GM19324 (cell line): ENCODE results near the gene PIK3C3.
"Not testable (repeated sequence)": the region's sequence is repeated elsewhere in the genome, so short reads cannot be mapped to it uniquely, and the experiment has no call there.

Experiments
- ATAC-seq: cut with Tn5 transposase; IDR thresholded peaks from one replicate; pipeline ENCODE4 v1.9.1; 2021; ENCODE audit warnings: mild to moderate bottlenecking, moderate library complexity; ENCODE audit not compliant: unreplicated experiment, low FRiP score

PIK3C3 gene

DNA sequence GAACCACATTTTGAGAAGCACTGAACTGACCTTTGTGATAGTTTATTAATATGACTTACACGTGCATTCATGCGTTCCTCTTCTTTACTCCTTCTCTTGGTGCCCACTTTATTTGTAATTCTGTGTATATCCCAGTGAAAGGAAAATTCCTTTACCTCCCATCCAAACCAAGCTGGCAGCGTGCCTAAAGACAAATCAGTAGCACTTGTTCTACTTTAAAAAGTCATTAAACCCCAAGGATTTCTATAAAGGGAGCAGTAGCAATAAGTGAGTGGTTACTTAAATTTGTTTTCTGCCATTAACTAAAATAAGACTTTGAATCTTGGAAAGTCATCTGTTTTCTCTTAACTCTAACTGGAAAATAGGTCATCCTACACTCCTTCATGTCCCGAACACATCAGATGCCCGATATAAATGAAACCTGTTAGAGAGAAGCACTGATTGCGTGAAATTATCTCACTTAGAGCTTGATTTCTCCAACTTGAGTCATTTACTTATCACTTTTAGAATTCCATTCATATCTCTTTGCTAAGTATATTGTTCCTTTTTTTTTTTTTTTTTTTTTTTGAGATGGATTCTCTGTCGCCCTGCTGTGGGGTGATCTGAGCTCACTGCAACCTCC lies 10.7 kb downstream of the PIK3C3 start:
- no peak for ATAC-seq

DNA sequence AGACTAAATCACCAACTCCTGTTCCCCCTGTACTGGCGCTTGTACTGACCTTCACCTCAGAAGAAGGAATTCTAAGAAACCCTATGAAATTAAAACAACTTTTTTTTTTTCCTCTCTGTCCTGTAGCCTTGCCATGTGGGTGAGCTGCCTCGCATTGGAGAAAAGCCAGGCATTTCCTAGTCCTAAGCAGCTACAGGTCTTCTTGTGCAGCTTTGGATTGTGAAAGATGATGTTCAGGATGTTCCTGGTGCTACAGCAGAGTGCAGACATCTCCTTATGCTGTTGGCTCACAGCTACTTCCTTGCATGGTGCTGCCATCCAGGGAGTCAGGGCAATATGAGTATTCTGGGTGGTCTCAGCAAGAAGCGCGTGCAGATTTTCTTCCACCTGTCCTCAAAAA lies 11.9 kb downstream of the PIK3C3 start:
- ATAC-seq = no peak

DNA sequence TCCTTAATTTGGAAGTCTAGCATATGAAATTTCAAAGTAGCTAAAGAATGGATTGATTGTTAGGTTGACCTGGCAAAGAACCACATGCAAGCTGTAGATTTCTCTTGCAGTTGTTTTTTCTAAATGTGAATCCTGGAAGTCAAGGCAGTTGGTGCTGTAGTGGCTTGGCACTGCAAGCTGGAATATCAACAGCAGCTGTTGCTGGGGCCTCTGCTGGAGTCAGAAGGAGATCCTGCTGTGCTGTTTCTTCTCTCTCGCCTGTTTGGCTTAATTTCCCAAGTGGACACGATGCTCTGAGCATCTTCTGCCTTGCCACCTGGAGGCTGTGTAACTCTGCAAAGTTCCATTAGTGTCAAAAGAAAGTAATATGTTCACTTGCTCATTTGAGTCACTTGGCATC lies 12.6 kb downstream of the PIK3C3 start:
- no peak for ATAC-seq

DNA sequence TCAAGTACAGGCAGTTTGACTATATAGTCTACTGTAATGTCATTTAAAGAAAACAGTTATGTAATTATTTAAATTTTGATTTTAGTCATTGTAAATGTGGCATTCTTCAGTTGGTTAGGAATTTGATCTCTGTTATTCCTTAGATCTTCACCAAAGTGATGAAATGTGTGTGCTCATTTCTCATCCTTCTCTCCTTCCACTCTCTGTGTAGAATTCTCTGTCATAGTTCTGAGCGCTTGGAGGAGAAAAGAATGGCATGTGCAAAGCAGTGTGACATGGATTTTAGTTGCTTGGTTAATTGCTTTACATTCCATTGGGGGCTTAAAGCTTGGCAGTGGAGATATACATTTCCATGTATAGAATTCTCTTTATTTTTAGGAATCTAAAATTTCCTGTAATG lies 14.8 kb downstream of the PIK3C3 start:
- ATAC-seq = no peak

DNA sequence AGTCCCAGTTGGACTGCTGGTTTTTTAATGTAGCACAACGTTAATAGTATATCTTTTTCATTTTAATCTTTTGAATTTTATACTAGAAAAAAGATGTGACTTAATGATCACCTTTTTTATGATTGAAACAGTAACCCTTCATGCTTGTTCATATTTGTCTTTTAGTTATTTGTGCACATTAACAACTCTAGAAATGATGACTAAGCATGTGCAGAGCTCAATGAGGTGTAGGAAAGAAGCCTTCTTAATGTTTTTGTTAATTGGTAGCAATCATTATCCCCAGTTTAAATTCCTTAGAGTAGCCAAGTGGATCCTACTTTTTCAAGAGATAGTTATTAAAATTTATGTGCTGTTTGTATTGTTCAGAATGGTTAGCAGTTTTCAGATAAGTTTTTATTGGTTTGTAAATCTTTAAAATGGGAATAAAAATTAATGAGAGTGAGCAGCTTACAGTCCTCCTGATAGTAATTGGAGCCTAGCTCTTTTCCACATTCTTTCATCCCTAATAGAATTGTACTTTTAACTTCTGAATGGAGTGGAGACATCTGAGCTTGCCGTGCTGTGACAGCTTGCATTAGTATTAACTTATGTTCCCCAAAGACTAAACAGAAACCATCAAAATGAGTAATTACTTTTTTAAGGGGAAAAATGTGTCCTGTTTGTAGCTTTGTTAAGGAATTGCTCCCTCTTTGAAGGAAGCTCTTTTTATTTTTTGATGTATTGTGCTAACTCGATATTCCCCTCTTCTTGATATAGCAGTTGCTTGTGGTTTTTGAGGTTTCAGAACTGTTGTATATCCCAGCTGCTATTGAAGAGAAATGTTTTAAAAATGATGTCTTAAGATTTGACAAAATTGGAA lies 17.3 kb downstream of the PIK3C3 start:
- no peak for ATAC-seq

DNA sequence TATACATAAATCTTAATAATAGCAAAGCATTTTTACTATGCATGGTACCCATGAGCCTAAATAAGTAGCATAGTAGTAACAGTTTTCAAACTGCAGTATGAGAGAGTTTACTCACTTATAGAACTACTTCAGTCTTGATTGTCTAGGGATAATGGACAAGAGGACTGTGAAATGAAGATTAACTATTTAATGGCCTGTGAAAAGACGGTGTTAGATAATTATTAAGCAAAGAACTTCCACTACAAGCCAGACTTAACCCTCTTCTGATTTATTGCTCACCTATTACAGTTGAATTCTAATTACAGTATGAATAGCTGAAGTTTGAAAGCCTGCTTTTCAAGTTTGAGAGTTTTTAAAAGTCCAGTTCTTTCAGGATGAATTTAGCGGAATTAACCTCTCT lies 18.9 kb downstream of the PIK3C3 start:
- ATAC-seq = no peak

DNA sequence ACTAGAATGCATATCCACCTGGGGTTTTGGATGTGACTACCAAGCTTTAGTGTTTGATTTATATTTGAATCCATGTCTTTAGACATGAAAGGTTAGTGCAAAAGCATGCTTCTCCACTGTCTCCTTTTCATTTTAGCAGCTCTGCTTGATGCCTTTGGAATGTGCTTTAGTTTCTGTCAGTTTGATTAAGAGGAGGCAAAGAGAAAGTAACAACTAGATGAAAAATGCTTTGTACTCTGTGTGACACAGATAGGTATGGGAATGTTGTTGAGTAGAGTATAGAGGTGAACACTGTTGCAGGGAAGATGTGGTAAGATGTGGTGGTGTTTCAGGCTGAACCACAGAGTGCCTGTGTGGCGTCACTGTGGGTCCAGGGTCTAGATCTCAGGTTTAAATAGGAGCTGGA lies 19.8 kb downstream of the PIK3C3 start:
- no peak for ATAC-seq

DNA sequence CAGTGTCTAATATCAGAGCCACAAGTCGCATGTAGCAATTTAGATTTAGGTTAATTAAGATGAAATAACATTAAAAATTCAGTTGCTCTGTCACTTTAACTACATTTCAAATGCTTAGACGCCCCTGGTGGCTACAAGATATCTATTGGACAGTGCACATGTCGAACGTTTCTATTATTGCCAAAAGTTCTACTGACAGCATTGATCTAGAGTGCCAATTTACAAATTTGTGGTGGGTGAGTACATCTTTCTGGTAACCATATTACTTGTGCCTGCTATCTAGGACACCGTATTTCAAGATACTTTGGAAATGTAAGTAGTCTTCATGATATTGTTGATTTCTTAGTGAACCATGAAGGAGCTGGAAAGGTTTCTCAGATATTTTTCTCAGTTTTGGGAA lies 20.2 kb downstream of the PIK3C3 start:
- no peak for ATAC-seq

DNA sequence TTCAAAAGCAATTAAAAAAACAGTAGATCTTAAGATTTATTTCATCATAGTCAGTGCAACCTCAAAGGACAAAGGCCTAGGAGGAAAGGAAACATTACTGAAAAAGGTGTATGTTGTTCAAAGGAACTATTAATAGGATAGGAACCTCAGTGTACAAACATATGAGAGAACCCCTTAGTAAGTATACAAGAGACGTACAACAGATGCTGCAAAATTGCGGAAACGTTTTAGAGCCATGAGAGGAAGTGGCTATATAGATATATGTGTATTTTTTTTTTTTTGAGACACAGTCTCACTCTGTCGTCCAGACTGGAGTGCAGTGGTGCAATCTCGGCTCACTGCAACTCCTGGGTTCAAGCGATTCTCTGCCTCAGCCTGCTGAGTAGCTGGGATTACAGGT lies 22.2 kb downstream of the PIK3C3 start:
- no peak for ATAC-seq

DNA sequence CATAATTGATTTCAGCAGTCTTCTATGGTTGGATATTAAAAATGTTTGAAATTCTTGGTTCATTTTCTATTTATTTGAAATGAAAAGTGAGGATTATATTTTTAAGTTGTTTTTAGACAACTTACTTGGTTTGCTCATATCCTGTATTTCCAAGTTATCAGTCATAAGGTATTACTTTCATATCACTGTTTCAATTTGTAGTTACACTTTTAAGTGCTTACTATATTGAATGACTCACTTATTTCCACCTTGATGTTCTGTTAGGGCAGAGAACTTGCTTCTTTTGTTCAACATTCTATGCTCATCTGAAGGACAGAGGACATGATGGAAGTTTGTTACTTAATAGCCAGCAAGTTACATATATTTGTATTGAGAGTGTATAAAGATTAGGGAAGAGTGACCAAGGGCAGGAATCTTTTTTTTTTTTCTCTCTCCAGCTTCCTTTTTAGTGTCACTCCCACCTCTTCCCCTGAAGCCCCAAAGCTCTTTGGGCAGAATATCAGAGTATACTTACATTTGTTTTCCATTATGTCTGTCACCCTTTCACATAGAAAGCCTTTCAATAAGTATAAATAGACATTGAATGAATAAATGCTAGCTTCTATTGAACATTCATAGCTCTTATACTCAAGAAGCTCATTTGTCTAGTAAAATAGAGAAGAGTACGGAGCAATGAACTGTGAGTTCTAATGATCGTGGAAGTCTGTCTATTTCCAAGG lies 28.1 kb downstream of the PIK3C3 start:
- ATAC-seq = peak; percentile 77

DNA sequence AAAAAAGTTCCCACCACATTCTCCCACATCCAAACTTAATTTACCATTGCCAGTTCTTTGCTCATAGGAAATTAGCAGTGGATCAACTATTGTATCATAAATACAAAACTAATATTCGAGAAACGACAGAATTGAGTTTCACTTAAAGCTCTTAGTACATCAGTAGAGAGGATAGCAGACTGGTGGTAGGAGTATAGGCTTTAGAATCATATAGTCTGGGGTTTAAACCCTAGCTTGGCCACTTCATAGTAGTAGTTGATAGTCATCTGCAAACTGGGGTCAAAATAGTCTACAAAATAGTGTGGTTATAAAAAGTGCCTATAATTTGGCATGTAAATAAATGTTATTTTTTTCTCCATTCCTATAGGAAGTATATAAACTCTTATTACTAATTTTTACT lies 30.9 kb downstream of the PIK3C3 start:
- no peak for ATAC-seq

DNA sequence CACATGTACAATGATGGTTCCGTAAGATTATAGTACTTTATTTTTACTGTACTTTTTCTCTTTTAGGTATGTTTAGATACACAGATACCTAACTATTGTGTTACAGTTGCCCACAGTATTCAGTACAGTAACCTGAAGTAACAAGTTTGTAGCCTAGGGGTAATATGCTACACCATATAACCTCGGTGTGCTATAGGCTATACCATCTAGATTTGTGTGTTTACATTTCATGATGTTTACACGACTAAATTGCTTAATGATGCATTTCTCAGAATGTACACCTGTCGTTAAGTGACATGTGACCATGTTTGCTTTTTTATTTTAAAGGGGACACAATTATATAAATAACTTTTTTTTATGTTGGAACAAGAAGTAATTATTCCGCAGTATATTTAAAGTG lies 34.5 kb downstream of the PIK3C3 start:
- ATAC-seq = no peak

DNA sequence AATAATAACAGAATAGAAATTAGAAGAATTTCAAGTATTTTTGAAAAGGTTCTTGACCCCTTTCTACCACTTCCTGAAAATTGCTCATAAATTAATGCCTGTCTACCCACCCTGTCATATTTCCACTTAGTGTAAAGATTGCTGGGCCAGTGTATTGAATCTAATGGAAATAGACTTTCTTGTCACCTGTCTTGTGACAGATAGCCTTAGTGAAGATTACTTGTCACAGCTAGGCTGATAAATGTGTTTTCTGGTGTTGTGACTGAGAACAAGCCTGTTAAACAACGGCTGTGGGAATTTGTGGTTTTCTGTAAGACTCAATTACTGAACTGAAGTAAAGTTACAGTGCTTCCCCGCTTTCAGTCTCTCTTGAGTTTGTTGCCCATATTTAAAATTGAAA lies 37.0 kb downstream of the PIK3C3 start:
- no peak for ATAC-seq

DNA sequence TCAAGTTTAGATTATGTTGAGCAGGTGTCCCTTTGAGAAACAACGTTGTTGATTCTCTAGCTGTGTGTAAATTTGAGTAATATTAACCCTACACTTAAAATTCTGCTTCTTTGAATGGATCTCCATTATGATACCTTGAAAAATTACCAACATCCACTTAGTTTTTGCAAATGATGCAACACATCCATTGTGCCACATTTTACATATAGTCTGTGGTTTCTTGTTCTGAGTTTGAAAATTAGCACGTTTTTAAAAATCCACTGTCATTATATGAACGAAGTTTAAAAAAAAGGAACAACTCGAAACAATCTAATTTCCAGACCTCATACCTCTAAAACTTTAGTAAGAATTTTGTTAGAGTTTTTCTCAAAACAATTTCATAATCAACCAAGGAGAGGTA lies 37.7 kb downstream of the PIK3C3 start:
- no peak for ATAC-seq

DNA sequence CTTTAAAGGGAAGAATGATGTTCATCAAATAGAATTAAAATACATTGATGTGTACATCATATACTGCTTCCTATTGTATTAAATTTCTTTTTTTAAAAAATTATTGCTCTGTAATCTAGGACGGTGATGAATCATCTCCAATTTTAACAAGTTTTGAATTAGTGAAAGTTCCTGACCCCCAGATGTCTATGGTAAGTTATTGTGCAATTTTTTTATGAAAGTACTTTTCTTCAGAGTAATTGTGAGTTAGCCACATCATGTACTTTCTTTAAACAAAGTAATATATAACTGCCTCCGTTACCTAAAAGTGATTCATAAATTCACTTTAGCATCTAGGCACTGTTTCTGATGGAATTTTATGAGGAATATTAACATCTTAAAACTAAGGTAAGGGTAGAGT lies 38.1 kb downstream of the PIK3C3 start:
- ATAC-seq = no peak

DNA sequence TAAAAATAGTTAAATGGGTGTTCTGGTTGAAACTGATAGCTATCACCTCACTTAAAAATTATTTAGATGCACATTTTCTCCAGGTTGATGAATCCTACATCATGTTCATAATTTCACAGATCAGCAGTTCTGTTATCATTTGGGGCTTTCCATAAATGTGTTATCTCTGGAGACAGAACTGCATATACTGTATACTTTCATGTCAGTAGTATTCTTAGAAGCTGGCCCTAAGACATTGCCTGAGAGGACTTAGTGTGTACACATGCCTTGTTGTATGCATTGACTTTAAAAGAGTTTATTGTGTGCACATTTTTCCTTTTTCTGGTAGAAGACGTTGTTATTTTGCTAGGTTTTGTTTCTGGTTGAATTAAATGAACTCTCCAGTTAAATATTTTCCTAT lies 41.0 kb downstream of the PIK3C3 start:
- ATAC-seq = no peak

DNA sequence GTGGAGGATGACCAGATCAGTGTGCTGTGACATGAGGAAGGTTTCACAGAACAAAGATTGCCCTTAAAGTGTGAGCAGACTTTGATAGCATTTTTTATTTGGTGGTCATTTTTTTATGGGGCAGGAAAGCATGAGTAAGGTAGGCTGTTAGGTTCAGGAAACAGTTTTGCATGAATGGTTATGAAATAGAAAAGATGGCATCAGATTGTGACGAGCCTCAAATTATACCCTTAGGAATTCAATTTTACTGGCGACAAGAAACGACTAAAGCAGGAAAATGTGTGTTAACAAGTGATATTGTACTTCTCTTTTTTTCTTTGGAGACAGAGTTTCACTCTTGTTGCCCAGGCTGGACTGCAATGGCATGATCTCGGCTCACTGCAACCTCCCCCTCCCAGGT lies 44.7 kb downstream of the PIK3C3 start:
- no peak for ATAC-seq

DNA sequence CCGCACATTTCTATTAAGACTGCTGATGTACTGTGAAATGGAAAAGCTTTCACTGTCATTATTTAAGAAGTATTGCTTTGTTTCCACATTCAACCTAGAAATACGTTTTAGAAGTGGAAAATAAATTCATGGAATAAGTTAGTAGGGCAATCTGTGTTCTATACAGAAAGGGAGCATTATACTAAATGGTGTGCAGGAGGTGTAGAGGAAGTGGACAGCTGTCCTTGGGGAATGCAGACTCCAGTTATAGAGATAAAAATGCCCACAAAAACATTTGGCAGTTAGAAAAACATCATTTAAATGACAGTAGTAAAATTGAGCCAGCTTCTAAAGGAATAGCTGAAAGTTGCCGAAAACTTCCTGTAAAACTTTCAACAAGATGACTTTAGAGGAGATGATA lies 46.8 kb downstream of the PIK3C3 start:
- ATAC-seq = no peak

DNA sequence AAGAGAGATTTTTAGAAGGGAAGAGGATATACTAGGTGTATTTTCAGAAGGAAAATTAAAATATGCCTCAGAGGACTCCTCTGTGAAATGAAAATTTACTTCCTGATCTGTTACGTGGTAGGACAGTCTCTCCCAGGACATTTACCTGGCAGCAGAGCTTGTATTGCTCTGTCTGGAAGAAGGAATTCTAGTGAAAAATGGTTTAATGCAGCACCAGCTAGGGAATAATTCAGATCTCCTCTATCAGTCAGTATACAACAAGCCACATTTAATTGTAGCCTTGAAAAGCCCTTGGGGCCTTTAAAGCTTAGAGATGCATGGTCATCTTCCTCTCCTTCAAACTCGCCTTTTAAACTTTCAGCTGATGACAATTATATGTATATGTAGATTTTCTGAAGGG lies 49.6 kb downstream of the PIK3C3 start:
- ATAC-seq = no peak

DNA sequence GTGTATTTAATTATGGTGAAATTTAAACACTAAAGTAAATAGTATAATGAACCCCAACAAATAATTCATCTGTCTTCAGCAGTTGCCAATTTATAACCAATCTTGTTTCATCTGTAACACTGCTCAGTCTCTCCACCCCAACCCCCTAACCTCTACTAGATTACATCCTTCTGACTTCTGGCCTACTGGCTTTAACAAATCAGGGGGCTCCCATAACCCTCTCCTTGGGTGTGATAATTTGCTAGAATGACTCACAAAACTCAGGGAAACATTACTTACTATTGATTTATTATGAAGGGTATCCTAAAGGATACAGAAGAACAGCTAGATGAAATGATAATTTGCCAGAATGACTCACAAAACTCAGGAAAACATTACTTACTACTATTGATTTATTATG lies 50.7 kb downstream of the PIK3C3 start:
- no peak for ATAC-seq

DNA sequence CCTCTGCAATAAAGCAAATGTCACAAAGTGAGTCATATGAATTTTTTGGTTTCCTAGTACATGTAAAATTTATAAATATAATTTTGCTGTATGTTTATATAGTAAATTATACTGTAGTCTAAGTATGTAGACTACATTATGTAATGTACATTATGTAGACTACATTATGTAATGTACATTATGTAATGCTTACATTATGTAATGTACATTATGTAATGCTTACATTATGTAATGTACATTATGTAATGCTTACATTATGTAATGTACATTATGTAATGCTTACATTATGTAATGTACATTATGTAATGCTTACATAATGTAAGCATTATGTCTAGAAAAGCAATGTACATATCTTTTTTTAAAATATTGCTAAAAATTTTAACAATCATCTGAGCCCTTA lies 54.4 kb downstream of the PIK3C3 start:
- ATAC-seq = not testable (repeated sequence)

DNA sequence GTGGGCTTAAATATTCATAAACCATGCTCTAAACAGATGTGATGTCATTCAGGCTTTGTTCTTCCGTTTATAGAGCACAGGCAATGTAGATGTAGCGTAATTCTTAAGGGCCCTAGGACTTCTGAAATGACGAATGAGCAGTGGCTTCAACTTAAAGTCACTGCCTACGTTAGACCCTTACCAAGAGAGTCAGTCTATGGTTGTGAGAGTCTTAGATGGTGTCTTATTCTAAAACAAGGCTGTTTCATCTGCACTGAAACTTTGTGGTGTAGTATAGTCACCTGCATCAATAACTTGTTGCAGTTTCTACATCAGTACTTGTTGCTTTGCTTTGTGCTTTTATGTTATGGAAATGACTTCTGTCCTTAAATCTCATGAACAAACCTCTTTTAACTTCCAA lies 56.0 kb downstream of the PIK3C3 start:
- peak; percentile 99 for ATAC-seq
